NCI-H2029 (cell line): Measurements from ENCODE around the gene POU2AF1.

Experiments
- DNase-seq: peaks from one replicate; lab custom pipeline; 2025; lab: John Stamatoyannopoulos, UW

Gene POU2AF1

GRCh38 chr11:111319296-111319695 is 59.8 kb downstream of the POU2AF1 start:
- DNase-seq, result no peak

- no peak for DNase-seq
Observed at GRCh38 chr11:111312076-111312475, 67.0 kb downstream of the POU2AF1 start.

- no peak for DNase-seq
Observed at GRCh38 chr11:111310723-111311122, 68.4 kb downstream of the POU2AF1 start.

- peak; percentile 36 for DNase-seq
Observed at GRCh38 chr11:111310088-111310487, 69.0 kb downstream of the POU2AF1 start.

GRCh38 chr11:111309215-111309915 is 69.7 kb downstream of the POU2AF1 start:
- DNase-seq, result no peak

GRCh38 chr11:111308140-111308539 is 70.9 kb downstream of the POU2AF1 start:
- DNase-seq, result peak; percentile 81

- DNase-seq, result peak; percentile 66
Observed at GRCh38 chr11:111307472-111308108, 71.5 kb downstream of the POU2AF1 start.

- no peak for DNase-seq
Observed at GRCh38 chr11:111306321-111306720, 72.8 kb downstream of the POU2AF1 start.

- DNase-seq, result no peak
Observed at GRCh38 chr11:111305876-111306275, 73.2 kb downstream of the POU2AF1 start.

GRCh38 chr11:111305162-111305802 is 73.8 kb downstream of the POU2AF1 start:
- no peak for DNase-seq

- peak; percentile 95 for DNase-seq
Observed at GRCh38 chr11:111303461-111303860, 75.6 kb downstream of the POU2AF1 start.

GRCh38 chr11:111302298-111302697 is 76.8 kb downstream of the POU2AF1 start:
- peak; percentile 32 for DNase-seq
